HEK293T (cell line): ENCODE results near the gene ZBTB32.

ENCODE experiments used
- CTCF ChIA-PET: fragments of 350-600 bp; formaldehyde crosslinking; extraction: SDS; loops from one replicate; lab custom pipeline; 2021; ENCODE audit warnings: antibody characterized with exemption, inconsistent platforms; lab: Yijun Ruan, JAX
- POLR2A ChIA-PET: fragments of 350-600 bp; formaldehyde crosslinking; extraction: SDS; loops from one replicate; lab custom pipeline; 2020; ENCODE audit warnings: antibody characterized with exemption, inconsistent platforms; lab: Yijun Ruan, JAX
- DNase-seq: peaks from one replicate; pipeline ENCODE4 v3.0.0; 2012; ENCODE audit warnings: mixed read lengths; ENCODE audit errors: extremely low spot score
- ARNT ChIP-seq: fragments of 450-650 bp; IDR thresholded peaks from 2 replicates; pipeline ENCODE4 v1.6.1; 2017; ENCODE audit warnings: mild to moderate bottlenecking
- BHLHE40 ChIP-seq: fragments of 450-650 bp; IDR thresholded peaks from 2 replicates; pipeline ENCODE4 v1.6.1; 2016; ENCODE audit warnings: mild to moderate bottlenecking, moderate library complexity, borderline replicate concordance
- CTBP1 ChIP-seq: fragments of 450-650 bp; IDR thresholded peaks from 2 replicates; pipeline ENCODE4 v1.6.1; 2016; ENCODE audit warnings: borderline replicate concordance
- ELF4 ChIP-seq: fragments of 450-650 bp; IDR thresholded peaks from 2 replicates; pipeline ENCODE4 v1.6.1; 2017; ENCODE audit warnings: antibody characterized with exemption
- FOXA1 ChIP-seq: fragments of 450-650 bp; IDR thresholded peaks from 2 replicates; pipeline ENCODE4 v1.6.1; 2016; ENCODE audit warnings: mild to moderate bottlenecking
- FOXK2 ChIP-seq: fragments of 450-650 bp; IDR thresholded peaks from 2 replicates; pipeline ENCODE4 v1.6.1; 2016; ENCODE audit warnings: mild to moderate bottlenecking
- FOXM1 ChIP-seq: fragments of 450-650 bp; IDR thresholded peaks from 2 replicates; pipeline ENCODE4 v1.6.1; 2017; ENCODE audit warnings: mild to moderate bottlenecking, borderline replicate concordance
- HDGF ChIP-seq: fragments of 450-650 bp; IDR thresholded peaks from 2 replicates; pipeline ENCODE4 v1.6.1; 2017; ENCODE audit warnings: antibody characterized with exemption, borderline replicate concordance
- L3MBTL2 ChIP-seq: fragments of 450-650 bp; conservative IDR thresholded peaks from 2 replicates; pipeline ENCODE4 v1.6.1; 2016; ENCODE audit warnings: mild to moderate bottlenecking
- LEF1 ChIP-seq: fragments of 450-650 bp; IDR thresholded peaks from 2 replicates; pipeline ENCODE4 v1.6.1; 2017; ENCODE audit warnings: mild to moderate bottlenecking, borderline replicate concordance
- NFRKB ChIP-seq: fragments of 450-650 bp; IDR thresholded peaks from 2 replicates; pipeline ENCODE4 v1.6.1; 2016; ENCODE audit warnings: mild to moderate bottlenecking, moderate library complexity
- SP1 ChIP-seq: fragments of 450-650 bp; IDR thresholded peaks from 2 replicates; pipeline ENCODE4 v1.6.1; 2017
- SUZ12 ChIP-seq: fragments of 450-650 bp; IDR thresholded peaks from 2 replicates; pipeline ENCODE4 v1.6.1; 2016; ENCODE audit warnings: mild to moderate bottlenecking
- TARDBP ChIP-seq: fragments of 450-650 bp; IDR thresholded peaks from 2 replicates; pipeline ENCODE4 v1.6.1; 2016
- ZNF384 ChIP-seq: fragments of 450-650 bp; IDR thresholded peaks from 2 replicates; pipeline ENCODE4 v1.6.1; 2016
- TF ChIP-seq, protein P1 (sequence below): fragments of 450-650 bp; IDR thresholded peaks from 2 replicates; pipeline ENCODE4 v1.6.1; 2016

Gene ZBTB32

DNA sequence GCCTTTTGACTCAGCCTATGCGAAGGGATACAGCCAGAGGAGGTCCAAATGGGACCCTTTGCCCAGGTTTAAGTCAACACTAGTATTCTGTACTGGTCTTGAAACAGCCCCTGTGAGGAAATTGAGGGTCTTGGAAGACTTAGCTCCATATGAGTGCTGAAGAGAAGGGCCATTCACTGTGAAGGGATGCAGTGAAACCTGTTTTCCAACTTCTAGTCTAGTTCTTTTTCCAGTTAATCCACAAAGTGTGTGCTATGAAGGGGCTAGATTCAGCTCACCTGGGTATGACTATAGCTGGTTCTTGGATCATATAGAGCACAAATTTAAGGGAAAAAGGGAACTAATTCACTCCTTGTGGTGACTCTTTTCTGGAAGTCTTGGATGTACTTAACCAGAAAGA lies 4.0 kb downstream of the ZBTB32 start:
- ChIA-PET CTCF (no interaction called here), POLR2A (interaction anchor here (1.5 kb wide), 1 partner anchor 61 kb away, joined by 3 read pairs; the partner anchor contains the start of gene COX6B1)
- no peak for TF ChIP-seq LEF1
- no peak for TF ChIP-seq FOXA1
- no peak for TF ChIP-seq L3MBTL2
- no peak for TF ChIP-seq TARDBP
- no peak for TF ChIP-seq FOXM1
- no peak for TF ChIP-seq FOXK2
- TF ChIP-seq ELF4, result no peak
- no peak for TF ChIP-seq CTBP1
- no peak for TF ChIP-seq HDGF
- TF ChIP-seq NFRKB, result no peak
- no peak for TF ChIP-seq ZNF384
- TF ChIP-seq BHLHE40, result no peak
- no peak for DNase-seq

DNA sequence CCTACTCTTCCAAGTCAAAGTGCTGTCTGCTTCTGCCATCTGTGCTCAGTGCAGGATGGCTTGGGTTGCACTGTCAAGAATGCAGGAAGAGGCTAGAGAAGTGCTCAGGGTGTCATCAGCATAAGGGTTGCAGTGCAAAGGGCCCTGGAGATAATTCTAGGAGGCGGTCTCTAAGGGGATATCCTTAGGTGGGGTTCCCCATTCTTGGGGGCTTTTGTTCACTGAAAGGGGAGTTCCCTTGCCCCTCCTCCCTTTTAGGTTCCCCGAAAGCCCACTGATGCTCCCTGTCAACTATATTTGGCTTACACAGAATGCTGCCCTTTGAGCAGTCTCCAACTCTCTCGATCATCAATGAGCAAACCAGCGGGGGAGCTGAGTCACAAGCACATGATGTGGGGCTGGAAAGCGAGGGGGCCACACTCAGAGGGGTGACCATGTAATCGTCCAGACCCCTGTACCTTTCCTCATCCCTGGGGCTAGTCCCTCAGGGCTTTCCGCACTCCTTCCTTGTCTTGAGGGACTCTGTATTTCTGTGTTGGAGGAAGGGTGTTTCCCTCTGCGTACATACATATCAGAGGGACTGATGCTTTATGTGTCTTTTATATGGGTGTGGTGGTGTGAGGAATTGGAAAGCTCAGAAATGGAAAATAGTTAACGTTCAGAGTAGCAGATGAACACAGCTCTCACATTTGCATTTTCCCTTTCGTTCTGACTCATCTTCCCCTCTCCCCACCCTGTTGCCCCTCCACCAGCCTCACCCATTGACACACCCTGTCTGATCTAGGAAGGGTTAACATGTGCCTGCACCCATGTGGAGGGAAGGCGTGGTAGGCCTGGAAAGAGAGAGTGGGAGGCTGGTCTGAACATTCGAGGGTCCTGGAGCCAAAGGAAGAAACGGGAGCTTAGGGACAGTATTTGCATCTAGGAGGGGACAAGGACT lies 6.7 kb downstream of the ZBTB32 start:
- POLR2A ChIA-PET, result interaction anchor here (0.7 to 1.0 kb wide), 2 partner anchors 9 to 37 kb away, joined by 3 read pairs; partner anchors contain the start of gene LIN37
- TF ChIP-seq ARNT (no peak), SUZ12 (no peak), SP1 (no peak), NFRKB (no peak)
- DNase-seq, result no peak
- CTCF ChIA-PET, result interaction anchor here (0.9 kb wide), 1 partner anchor 8 kb away, joined by 4 read pairs; no protein-coding TSS in a partner anchor

DNA sequence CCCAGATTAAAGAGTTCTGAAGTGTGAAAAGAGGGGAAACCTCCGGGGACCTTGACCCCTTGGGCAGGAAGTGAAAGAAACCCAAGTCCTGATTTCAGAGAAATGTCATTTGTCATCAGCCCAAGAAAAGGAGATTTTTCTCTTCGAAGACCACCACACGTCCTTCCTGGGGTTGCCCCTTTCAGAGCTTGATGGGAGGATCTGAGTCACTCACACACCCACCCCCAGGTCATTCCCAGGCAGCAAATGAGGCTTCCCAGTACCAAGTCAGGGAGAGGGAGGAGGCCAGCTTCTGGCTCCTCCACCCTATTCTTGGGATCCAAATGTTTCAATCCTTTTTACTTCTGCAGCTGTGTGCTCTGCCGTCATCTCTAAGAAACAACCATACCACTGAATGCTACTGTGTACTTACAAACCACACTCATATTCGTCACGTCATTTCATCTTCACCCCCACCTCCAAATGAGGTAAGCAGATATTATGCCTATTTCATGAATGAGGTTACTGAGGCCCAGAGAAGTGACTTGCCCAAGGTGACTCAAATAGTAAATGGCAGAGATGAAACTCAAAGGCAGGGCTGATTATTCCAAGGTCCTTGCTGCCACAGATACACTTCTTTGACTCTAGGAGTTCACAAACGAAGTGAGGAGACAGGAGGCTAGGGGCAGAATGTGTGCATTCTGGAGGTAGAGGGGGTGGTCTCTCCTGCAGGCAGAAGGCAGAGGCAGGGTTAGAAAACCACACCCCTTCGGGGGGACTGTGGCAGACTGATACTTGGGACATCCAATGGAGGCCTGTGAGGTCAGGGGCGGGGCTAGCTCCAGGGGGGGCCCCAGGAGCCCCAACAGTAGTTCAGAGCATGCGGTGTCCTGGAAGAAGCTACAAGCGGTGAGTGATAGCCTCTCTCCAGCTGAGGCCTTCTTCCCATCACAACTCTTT lies 8.5 kb downstream of the ZBTB32 start:
- DNase-seq, result no peak
- POLR2A ChIA-PET, result interaction anchor here (2.1 to 3.0 kb wide), 2 partner anchors 10 to 35 kb away, joined by 6 to 13 read pairs; partner anchors contain the start of gene LIN37
- TF ChIP-seq L3MBTL2 (no peak), ARNT (no peak), TARDBP (no peak), ELF4 (no peak), SP1 (no peak), LEF1 (no peak), FOXK2 (no peak), SUZ12 (no peak), FOXA1 (no peak), ZNF384 (no peak), CTBP1 (no peak), FOXM1 (no peak), BHLHE40 (no peak), HDGF (no peak)
- CTCF ChIA-PET, result no interaction called here

DNA sequence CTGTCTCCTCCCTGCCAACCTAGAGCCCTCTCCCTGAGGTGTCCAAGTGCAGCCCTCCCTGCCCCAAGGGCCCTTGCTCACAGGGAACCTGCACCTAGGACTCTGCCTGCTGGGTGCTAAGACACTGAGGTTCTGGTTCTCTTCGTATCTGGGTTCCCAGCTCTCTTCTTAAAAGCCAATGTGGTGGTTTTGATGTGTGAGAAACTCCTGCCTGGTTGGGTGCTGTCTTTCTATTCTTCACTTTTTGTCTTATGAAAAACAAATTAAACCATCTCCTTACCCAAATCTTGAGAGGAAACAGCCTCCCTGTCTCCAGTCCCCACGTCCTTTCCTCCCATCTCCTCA lies 9.1 kb downstream of the ZBTB32 start:
- POLR2A ChIA-PET, result interaction anchor here (1.3 to 3.0 kb wide), 3 partner anchors 11 to 35 kb away, joined by 3 to 13 read pairs (median 6); partner anchors contain the start of gene LIN37
- CTCF ChIA-PET, result no interaction called here
- TF ChIP-seq L3MBTL2 (no peak), LEF1 (no peak), TARDBP (no peak), SUZ12 (no peak), NFRKB (no peak), ELF4 (no peak), FOXK2 (no peak), ARNT (no peak), HDGF (no peak), BHLHE40 (no peak), SP1 (no peak), ZNF384 (no peak), FOXM1 (no peak), FOXA1 (no peak)
- TF ChIP-seq, protein P1, sequence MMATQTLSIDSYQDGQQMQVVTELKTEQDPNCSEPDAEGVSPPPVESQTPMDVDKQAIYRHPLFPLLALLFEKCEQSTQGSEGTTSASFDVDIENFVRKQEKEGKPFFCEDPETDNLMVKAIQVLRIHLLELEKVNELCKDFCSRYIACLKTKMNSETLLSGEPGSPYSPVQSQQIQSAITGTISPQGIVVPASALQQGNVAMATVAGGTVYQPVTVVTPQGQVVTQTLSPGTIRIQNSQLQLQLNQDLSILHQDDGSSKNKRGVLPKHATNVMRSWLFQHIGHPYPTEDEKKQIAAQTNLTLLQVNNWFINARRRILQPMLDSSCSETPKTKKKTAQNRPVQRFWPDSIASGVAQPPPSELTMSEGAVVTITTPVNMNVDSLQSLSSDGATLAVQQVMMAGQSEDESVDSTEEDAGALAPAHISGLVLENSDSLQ, result no peak
- no peak for DNase-seq

DNA sequence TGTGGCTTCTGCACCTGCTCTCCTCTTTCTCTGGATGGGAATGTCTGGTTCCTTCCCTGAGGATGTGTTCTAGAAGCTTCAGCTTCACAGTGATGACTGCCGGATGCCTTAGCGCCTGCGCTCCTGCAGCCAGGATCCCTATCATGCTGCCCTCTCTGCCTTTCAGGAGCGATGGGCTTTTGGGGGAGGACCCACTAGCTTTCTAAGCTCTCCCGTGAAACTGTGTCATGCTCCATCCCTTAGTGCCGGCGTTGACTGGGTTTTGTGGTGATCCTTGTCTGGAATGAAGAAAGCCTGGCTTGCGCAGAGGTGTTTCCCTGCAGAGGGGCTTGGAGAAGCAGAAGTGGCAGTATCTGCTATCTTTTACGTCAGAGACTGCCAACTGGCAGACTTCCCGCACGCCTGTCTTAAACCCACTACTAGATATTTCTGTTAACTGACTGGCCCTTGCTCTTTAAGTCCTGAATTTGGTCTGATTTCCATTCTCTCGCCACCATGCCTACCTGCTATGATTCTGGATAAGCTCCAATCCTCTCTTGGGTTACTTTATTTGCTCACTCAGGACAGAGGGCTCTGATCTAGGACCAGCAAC lies 9.6 kb downstream of the ZBTB32 start:
- POLR2A ChIA-PET, result interaction anchor here (1.3 to 3.0 kb wide), 3 partner anchors 12 to 34 kb away, joined by 3 to 13 read pairs (median 6); partner anchors contain the start of gene LIN37
- CTCF ChIA-PET, result no interaction called here
- TF ChIP-seq LEF1 (no peak), BHLHE40 (no peak), FOXK2 (no peak), FOXA1 (no peak), ARNT (no peak), ZNF384 (no peak), CTBP1 (no peak), SP1 (no peak), TARDBP (no peak), NFRKB (no peak), ELF4 (no peak), FOXM1 (no peak), HDGF (no peak), L3MBTL2 (no peak)
- TF ChIP-seq, protein P1, result no peak
- DNase-seq, result no peak
